Mammary epithelial cell (primary cell): ENCODE measurements around the gene CMC2.

Experiments used
- CTCF ChIP-seq, 2 donors: IDR thresholded peaks in 1 of 2; conservative IDR thresholded peaks in 1 of 2; 2 replicates each; pipeline ENCODE4 v1.5.1; 2011 to 2012; ENCODE audit warnings: inconsistent platforms in 2 of 2, low read length in 2 of 2, mild to moderate bottlenecking in 2 of 2, control low read depth in 1 of 2, low read depth in 1 of 2; ENCODE audit not compliant: insufficient read depth in 1 of 2; ENCODE audit errors: extremely low read depth in 1 of 2
- EZH2 ChIP-seq: IDR thresholded peaks from 2 replicates; pipeline ENCODE4 v1.6.1; 2012; ENCODE audit warnings: low read length, inconsistent platforms, borderline replicate concordance

- TF ChIP-seq EZH2 (no peak), CTCF (conservative IDR thresholded peaks at IDR 0.05 in 1 of 2, IDR thresholded peaks at IDR 0.05 in 1 of 2; ENCODE audit: extremely low read depth in 1 of 2, insufficient read depth in 1 of 2, low read depth in 1 of 2, low read length in 2 of 2) (no peak)
These were observed 38.1 kb downstream of the CMC2 start for GRCh38 chr16:80968386-80969113.
